HG03066 (cell line): Measurements from ENCODE around the gene PALD1.

Experiments
- ATAC-seq: cut with Tn5 transposase; IDR thresholded peaks from one replicate; pipeline ENCODE4 v1.9.1; 2021; ENCODE audit warnings: low read depth; ENCODE audit not compliant: unreplicated experiment

PALD1 gene

GRCh38 chr10:70585578-70586169, 107.1 kb downstream of the PALD1 start:
- ATAC-seq = no peak

- no peak for ATAC-seq
These were observed 107.9 kb downstream of the PALD1 start for GRCh38 chr10:70586348-70586930.

GRCh38 chr10:70587045-70587658, 108.6 kb downstream of the PALD1 start:
- ATAC-seq = peak; percentile 57

- no peak for ATAC-seq
These were observed 109.7 kb downstream of the PALD1 start for GRCh38 chr10:70588255-70588654.

GRCh38 chr10:70588859-70589570, 110.4 kb downstream of the PALD1 start:
- ATAC-seq = no peak

GRCh38 chr10:70589762-70590654, 111.4 kb downstream of the PALD1 start:
- ATAC-seq = no peak

GRCh38 chr10:70590655-70591416, 112.3 kb downstream of the PALD1 start:
- no peak for ATAC-seq

- ATAC-seq = no peak
These were observed 113.7 kb downstream of the PALD1 start for GRCh38 chr10:70592186-70592735.

- no peak for ATAC-seq
These were observed 114.4 kb downstream of the PALD1 start for GRCh38 chr10:70592746-70593512.

- no peak for ATAC-seq
These were observed 114.9 kb downstream of the PALD1 start for GRCh38 chr10:70593513-70593890.

- ATAC-seq = no peak
These were observed 115.6 kb downstream of the PALD1 start for GRCh38 chr10:70594161-70594560.

- no peak for ATAC-seq
These were observed 117.0 kb downstream of the PALD1 start for GRCh38 chr10:70595566-70596016.

- no peak for ATAC-seq
These were observed 117.7 kb downstream of the PALD1 start for GRCh38 chr10:70596110-70596798.

- no peak for ATAC-seq
These were observed 118.6 kb downstream of the PALD1 start for GRCh38 chr10:70596860-70597809.

- no peak for ATAC-seq
These were observed 119.6 kb downstream of the PALD1 start for GRCh38 chr10:70597856-70598815.

- ATAC-seq = no peak
These were observed 120.3 kb downstream of the PALD1 start for GRCh38 chr10:70598857-70599295.
